GM21360 (cell line): ENCODE data around the gene SPSB3.

ENCODE experiments used
- ATAC-seq: cut with Tn5 transposase; IDR thresholded peaks from one replicate; pipeline ENCODE4 v1.9.1; 2021; ENCODE audit warnings: mild to moderate bottlenecking, moderate library complexity; ENCODE audit not compliant: unreplicated experiment

The SPSB3 gene

GRCh38 chr16:1790261-1790610, 7.9 kb upstream of the SPSB3 start:
- no peak for ATAC-seq

GRCh38 chr16:1789643-1790045, 7.3 kb upstream of the SPSB3 start:
- ATAC-seq: no peak

GRCh38 chr16:1788708-1789100, 6.3 kb upstream of the SPSB3 start:
- ATAC-seq: no peak

- no peak for ATAC-seq
Observed at GRCh38 chr16:1788095-1788707, 5.8 kb upstream of the SPSB3 start.

- ATAC-seq: no peak
Observed at GRCh38 chr16:1787322-1788094, 5.1 kb upstream of the SPSB3 start.

GRCh38 chr16:1787056-1787321, 4.6 kb upstream of the SPSB3 start:
- ATAC-seq: no peak

GRCh38 chr16:1786242-1787055, 4.1 kb upstream of the SPSB3 start:
- no peak for ATAC-seq

GRCh38 chr16:1785846-1786170, 3.4 kb upstream of the SPSB3 start:
- no peak for ATAC-seq

- ATAC-seq: no peak
Observed at GRCh38 chr16:1784977-1785845, 2.8 kb upstream of the SPSB3 start.

GRCh38 chr16:1781758-1782407, 488 bp downstream of the SPSB3 start:
- ATAC-seq: no peak

- no peak for ATAC-seq
Observed at GRCh38 chr16:1781254-1781653, 1.1 kb downstream of the SPSB3 start.

GRCh38 chr16:1780677-1781072, 1.7 kb downstream of the SPSB3 start:
- ATAC-seq: no peak

- ATAC-seq: no peak
Observed at GRCh38 chr16:1779741-1780676, 2.4 kb downstream of the SPSB3 start.

- no peak for ATAC-seq
Observed at GRCh38 chr16:1779234-1779701, 3.1 kb downstream of the SPSB3 start.

- ATAC-seq: no peak
Observed at GRCh38 chr16:1778200-1779179, 3.9 kb downstream of the SPSB3 start.

- no peak for ATAC-seq
Observed at GRCh38 chr16:1777375-1778199, 4.8 kb downstream of the SPSB3 start.

GRCh38 chr16:1776991-1777374, 5.4 kb downstream of the SPSB3 start:
- ATAC-seq: no peak

- no peak for ATAC-seq
Observed at GRCh38 chr16:1776672-1776955, 5.8 kb downstream of the SPSB3 start.
